Trophoblast cell (in vitro differentiated cells and primary cell): ENCODE data around the gene TTK. TPM values are rescaled to one million over a fixed set of nuclear protein-coding genes. Genes with fewer than 3 reads are reported as not detected.
A peak's percentile ranks its signal among the peaks of the same experiment; 100 is the strongest.

ENCODE experiments used
- DNase-seq, 2 donors: peaks; one replicate each; pipeline ENCODE4 v3.0.0-alpha.2; 2016
- H2AFZ ChIP-seq: 2 replicates; pipeline ENCODE4 v1.6.1; 2013; ENCODE audit warnings: low read length, moderate library complexity, mild to moderate bottlenecking; ENCODE audit not compliant: insufficient read depth, poor library complexity
- H2AK5ac ChIP-seq: 2 replicates; pipeline ENCODE4 v1.6.1; 2013; ENCODE audit warnings: mild to moderate bottlenecking, low read length
- H2BK120ac ChIP-seq: 2 replicates; pipeline ENCODE4 v1.6.1; 2013; ENCODE audit warnings: low read length, mild to moderate bottlenecking, moderate library complexity; ENCODE audit not compliant: insufficient read depth, poor library complexity
- H2BK12ac ChIP-seq: 2 replicates; pipeline ENCODE4 v1.6.1; 2013; ENCODE audit warnings: mild to moderate bottlenecking, low read length, moderate library complexity
- H2BK5ac ChIP-seq: 2 replicates; pipeline ENCODE4 v1.6.1; 2013; ENCODE audit warnings: low read length, low read depth, moderate library complexity, mild to moderate bottlenecking; ENCODE audit not compliant: poor library complexity
- H3K14ac ChIP-seq: 2 replicates; pipeline ENCODE4 v1.6.1; 2013; ENCODE audit warnings: mild to moderate bottlenecking, low read length
- H3K18ac ChIP-seq: 2 replicates; pipeline ENCODE4 v1.6.1; 2013; ENCODE audit warnings: mild to moderate bottlenecking, low read length
- H3K23ac ChIP-seq: 2 replicates; pipeline ENCODE4 v1.6.1; 2013; ENCODE audit warnings: low read length
- H3K27ac ChIP-seq: 2 replicates; pipeline ENCODE4 v1.5.1; 2013; ENCODE audit warnings: low read depth, mild to moderate bottlenecking, inconsistent platforms, low read length, moderate library complexity
- H3K27me3 ChIP-seq: 2 replicates; pipeline ENCODE4 v1.6.1; 2013; ENCODE audit warnings: inconsistent platforms, mild to moderate bottlenecking, low read length, moderate library complexity; ENCODE audit not compliant: insufficient read depth
- H3K36me3 ChIP-seq, 2 experiments: 1 replicate in 1 of 2; 2 replicates in 1 of 2; pipeline ENCODE4 v1.6.1; 2013; ENCODE audit warnings: low read length in 2 of 2, mild to moderate bottlenecking in 2 of 2, moderate library complexity in 1 of 2; ENCODE audit not compliant: insufficient read depth in 2 of 2, control insufficient read depth in 1 of 2
- H3K4ac ChIP-seq: 2 replicates; pipeline ENCODE4 v1.6.1; 2013; ENCODE audit warnings: low read depth, mild to moderate bottlenecking, low read length, moderate library complexity
- H3K4me1 ChIP-seq, 2 experiments: 1 replicate in 1 of 2; 2 replicates in 1 of 2; pipeline ENCODE4 v1.6.1; 2013; ENCODE audit warnings: low read length in 2 of 2, mild to moderate bottlenecking in 2 of 2, moderate library complexity in 1 of 2; ENCODE audit not compliant: insufficient read depth in 2 of 2, control insufficient read depth in 1 of 2
- H3K4me2 ChIP-seq: 2 replicates; pipeline ENCODE4 v1.6.1; 2013; ENCODE audit warnings: inconsistent platforms, mild to moderate bottlenecking, low read length, moderate library complexity
- H3K4me3 ChIP-seq: 2 replicates; pipeline ENCODE4 v1.5.1; 2013; ENCODE audit warnings: mild to moderate bottlenecking, low read depth, low read length, inconsistent platforms
- H3K79me1 ChIP-seq: one replicate; pipeline ENCODE4 v1.6.1; 2013; ENCODE audit warnings: low read length
- H3K79me2 ChIP-seq: 2 replicates; pipeline ENCODE4 v1.6.1; 2013; ENCODE audit warnings: low read length, mild to moderate bottlenecking; ENCODE audit not compliant: control insufficient read depth, insufficient read depth, poor library complexity
- H3K9ac ChIP-seq: 2 replicates; pipeline ENCODE4 v1.6.1; 2013; ENCODE audit warnings: mild to moderate bottlenecking, low read length
- H3K9me3 ChIP-seq: 2 replicates; pipeline ENCODE4 v1.6.1; 2013; ENCODE audit warnings: low read depth, mild to moderate bottlenecking, control low read depth, inconsistent platforms, low read length; ENCODE audit not compliant: insufficient read depth
- H4K12ac ChIP-seq: 2 replicates; pipeline ENCODE4 v1.6.1; 2013; ENCODE audit warnings: low read depth, mild to moderate bottlenecking, low read length, moderate library complexity
- H4K8ac ChIP-seq: 2 replicates; pipeline ENCODE4 v1.6.1; 2013; ENCODE audit warnings: low read depth, mild to moderate bottlenecking, low read length, moderate library complexity
- H4K91ac ChIP-seq: one replicate; pipeline ENCODE4 v1.6.1; 2013; ENCODE audit warnings: low read depth, mild to moderate bottlenecking, low read length, moderate library complexity
- WGBS: extraction: QIAGEN DNeasy Blood & Tissue Kit; methylation state at CpG from one replicate; pipeline ENCODE4 v1.1.7; 2013; ENCODE audit warnings: missing lambda C conversion rate; ENCODE audit not compliant: insufficient read length, insufficient coverage; ENCODE audit errors: extremely low coverage; 5-methylcytosine and 5-hydroxymethylcytosine counted together
- polyA plus RNA-seq: library from polyadenylated mRNA; stranded (reverse); fragments of 200-250 nt; gene quantifications from 2 replicates; pipeline ENCODE4 v1.2.3, GENCODE V29; 2013

TTK gene
- polyA plus RNA-seq: 36.6 and 39.1 TPM in 2 replicates

GRCh38 chr6:80004173-80005072 lies at the start of gene TTK:
Gene TTK (plus strand): TSS chr6:80004649. CDS start chr6:80005844, 1,195 bp downstream.
- H4K12ac ChIP-seq: peak within 1 kb of the TSS; percentile 74
- H3K4ac ChIP-seq: peak within 1 kb of the TSS; percentile 81
- no peak within 1 kb of the TSS for H2AK5ac ChIP-seq
- peak within 1 kb of the TSS; percentile 98 for H2AFZ ChIP-seq
- H3K27ac ChIP-seq: peak within 1 kb of the TSS; percentile 81
- H3K4me2 ChIP-seq: peak within 1 kb of the TSS; percentile 93
- peak within 1 kb of the TSS; percentile 88 for H4K8ac ChIP-seq
- H3K18ac ChIP-seq: peak within 1 kb of the TSS; percentile 35
- H3K36me3 ChIP-seq: no peaks in the 10 kb centered on the region
- H3K23ac ChIP-seq: no peak within 1 kb of the TSS
- H2BK120ac ChIP-seq: peak within 1 kb of the TSS; percentile 57
- no peaks in the 10 kb centered on the region for H3K9me3 ChIP-seq
- WGBS: no CpG with 5 or more reads among the region's 56 CpGs
- peak within 1 kb of the TSS; percentile 77 for H3K14ac ChIP-seq
- peak within 1 kb of the TSS; percentile 32 for H2BK12ac ChIP-seq
- H3K79me2 ChIP-seq: peaks cover 8% of the 10 kb centered on the region
- H3K4me3 ChIP-seq: peak within 1 kb of the TSS; percentile 88
- H4K91ac ChIP-seq: peak within 1 kb of the TSS; percentile 79
- no peaks in the 10 kb centered on the region for H3K27me3 ChIP-seq
- peaks cover 10% of the 10 kb centered on the region for H3K79me1 ChIP-seq
- DNase-seq: peak; percentile 97 to 98
- H2BK5ac ChIP-seq: peak within 1 kb of the TSS; percentile 81
- peak within 1 kb of the TSS; percentile 19 for H3K9ac ChIP-seq
- H3K4me1 ChIP-seq: peaks cover 3 to 6% of the 10 kb centered on the region in 2 experiments

- no peak overlapping the region for H3K18ac ChIP-seq
- H3K79me1 ChIP-seq: no peaks in the 10 kb centered on the region
- H2BK12ac ChIP-seq: no peak overlapping the region
- H3K4me1 ChIP-seq: no peaks in the 10 kb centered on the region
- H2BK120ac ChIP-seq: no peak overlapping the region
- H3K4me3 ChIP-seq: no peak overlapping the region
- no peak overlapping the region for H3K27ac ChIP-seq
- no peaks in the 10 kb centered on the region for H3K36me3 ChIP-seq
- no peak for DNase-seq
- no peak overlapping the region for H3K4me2 ChIP-seq
- H2AK5ac ChIP-seq: no peak overlapping the region
- no peak overlapping the region for H4K12ac ChIP-seq
- H3K14ac ChIP-seq: no peak overlapping the region
- H4K8ac ChIP-seq: no peak overlapping the region
- H3K9ac ChIP-seq: no peak overlapping the region
- H3K79me2 ChIP-seq: no peaks in the 10 kb centered on the region
- no peak overlapping the region for H4K91ac ChIP-seq
- no peak overlapping the region for H2AFZ ChIP-seq
- H3K27me3 ChIP-seq: no peaks in the 10 kb centered on the region
- H3K4ac ChIP-seq: no peak overlapping the region
- no peaks in the 10 kb centered on the region for H3K9me3 ChIP-seq
- no peak overlapping the region for H3K23ac ChIP-seq
- H2BK5ac ChIP-seq: no peak overlapping the region
These were observed 49.6 kb upstream of the TTK start for GRCh38 chr6:79954849-79955248.

- no peak overlapping the region for H4K8ac ChIP-seq
- no peaks in the 10 kb centered on the region for H3K27me3 ChIP-seq
- H2BK12ac ChIP-seq: no peak overlapping the region
- H3K79me1 ChIP-seq: no peaks in the 10 kb centered on the region
- no peak overlapping the region for H3K14ac ChIP-seq
- H4K12ac ChIP-seq: no peak overlapping the region
- no peak overlapping the region for H3K4me2 ChIP-seq
- DNase-seq: no peak
- H3K4me1 ChIP-seq: no peaks in the 10 kb centered on the region
- H3K79me2 ChIP-seq: no peaks in the 10 kb centered on the region
- H2BK5ac ChIP-seq: no peak overlapping the region
- no peaks in the 10 kb centered on the region for H3K36me3 ChIP-seq
- H4K91ac ChIP-seq: no peak overlapping the region
- H3K18ac ChIP-seq: no peak overlapping the region
- H3K27ac ChIP-seq: no peak overlapping the region
- H3K4ac ChIP-seq: no peak overlapping the region
- no peak overlapping the region for H2AFZ ChIP-seq
- H3K9me3 ChIP-seq: peaks cover 3% of the 10 kb centered on the region
- no peak overlapping the region for H3K23ac ChIP-seq
- no peak overlapping the region for H3K9ac ChIP-seq
- no peak overlapping the region for H2AK5ac ChIP-seq
- H2BK120ac ChIP-seq: no peak overlapping the region
- H3K4me3 ChIP-seq: no peak overlapping the region
- no CpG with 5 or more reads among the region's 3 CpGs for WGBS
These were observed 39.8 kb upstream of the TTK start for GRCh38 chr6:79964607-79965081.

- Histone ChIP-seq H2AFZ (no peak overlapping the region), H3K4me2 (no peak overlapping the region), H4K12ac (no peak overlapping the region), H3K79me1 (no peaks in the 10 kb centered on the region), H4K91ac (no peak overlapping the region), H2BK5ac (no peak overlapping the region), H2BK120ac (no peak overlapping the region), H2AK5ac (no peak overlapping the region), H3K9me3 (peaks cover 3% of the 10 kb centered on the region), H3K27ac (no peak overlapping the region), H3K36me3 (no peaks in the 10 kb centered on the region), H3K14ac (no peak overlapping the region), H2BK12ac (no peak overlapping the region), H3K79me2 (no peaks in the 10 kb centered on the region), H3K4me1 (no peaks in the 10 kb centered on the region), H3K18ac (no peak overlapping the region), H4K8ac (no peak overlapping the region), H3K4me3 (no peak overlapping the region), H3K27me3 (no peaks in the 10 kb centered on the region), H3K23ac (no peak overlapping the region), H3K4ac (no peak overlapping the region), H3K9ac (no peak overlapping the region)
- no peak for DNase-seq
These were observed 37.3 kb upstream of the TTK start for GRCh38 chr6:79967178-79967577.
